ENCODE results near the gene RAC2. TPM values are rescaled to one million over a fixed set of nuclear protein-coding genes. Genes with fewer than 3 reads are reported as not detected.

The RAC2 gene
- total RNA-seq, 2 donors from 2014 or later = 9.7 to 14.4 TPM

Small RNAs within 50 kb of the gene (small RNA-seq; reads per million reads assigned to genes)
- gene Z82188.1 = 0 reads per million in 2 donors

Other genes starting within 250 kb of the RAC2 start
- gene TST, start 224.8 kb downstream of the RAC2 start, total RNA-seq = 10 to 100 TPM; 38.1 to 58.1 TPM
- 100 to 1,000 TPM; 136 to 192 TPM for gene MPST, start 224.5 kb downstream of the RAC2 start, total RNA-seq
- gene KCTD17, start 192.5 kb downstream of the RAC2 start, total RNA-seq = 10 to 100 TPM in 1 of 2 donors, 1 to 10 TPM in 1; 7.8 to 32.4 TPM
- under 1 TPM in 1 of 2 donors, not detected in 1; 0.45 TPM for gene TMPRSS6, start 134.6 kb downstream of the RAC2 start, total RNA-seq
- 1 to 10 TPM; 1.7 to 3.0 TPM for gene IL2RB, start 94.4 kb downstream of the RAC2 start, total RNA-seq
- gene C1QTNF6, start 56.0 kb downstream of the RAC2 start, total RNA-seq = 1 to 10 TPM; 2.1 to 9.3 TPM
- 10 to 100 TPM in 1 of 2 donors, not detected in 1; 46.4 TPM for gene SSTR3, start 31.8 kb downstream of the RAC2 start, total RNA-seq
- 1 to 10 TPM; 4.7 to 5.5 TPM for gene CYTH4, start 38.2 kb upstream of the RAC2 start, total RNA-seq
- 1 to 10 TPM; 2.8 to 4.3 TPM for gene ELFN2, start 183.2 kb upstream of the RAC2 start, total RNA-seq
- 1 to 10 TPM; 4.4 to 7.3 TPM for gene MFNG, start 242.1 kb upstream of the RAC2 start, total RNA-seq